ENCODE results near the gene UNC119B.

DNA sequence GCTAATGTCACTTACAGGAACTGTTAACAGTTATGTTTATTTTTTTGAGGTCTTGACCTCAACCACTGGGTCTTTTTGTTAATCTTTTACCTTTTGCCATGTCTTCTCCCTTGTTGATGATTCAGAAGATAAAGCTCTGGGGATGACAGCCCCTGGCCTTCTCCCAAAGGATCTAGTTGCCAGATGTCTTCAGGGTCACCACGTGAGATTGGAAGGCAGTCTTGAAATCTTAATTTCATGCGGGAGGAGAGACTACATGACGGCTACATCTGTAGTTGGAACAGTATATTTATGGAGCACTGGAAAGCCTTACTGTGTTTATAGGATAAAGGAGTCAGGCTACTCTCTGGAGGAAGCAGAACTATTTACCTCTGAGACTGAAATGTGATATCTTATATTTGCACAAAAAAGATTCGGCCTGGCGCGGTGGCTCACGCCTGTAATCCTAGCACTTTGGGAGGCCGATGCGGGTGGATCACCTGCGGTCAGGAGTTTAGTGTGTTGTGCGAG is 17.7 kb upstream of the UNC119B start:
- TF ChIP-seq, protein P1, sequence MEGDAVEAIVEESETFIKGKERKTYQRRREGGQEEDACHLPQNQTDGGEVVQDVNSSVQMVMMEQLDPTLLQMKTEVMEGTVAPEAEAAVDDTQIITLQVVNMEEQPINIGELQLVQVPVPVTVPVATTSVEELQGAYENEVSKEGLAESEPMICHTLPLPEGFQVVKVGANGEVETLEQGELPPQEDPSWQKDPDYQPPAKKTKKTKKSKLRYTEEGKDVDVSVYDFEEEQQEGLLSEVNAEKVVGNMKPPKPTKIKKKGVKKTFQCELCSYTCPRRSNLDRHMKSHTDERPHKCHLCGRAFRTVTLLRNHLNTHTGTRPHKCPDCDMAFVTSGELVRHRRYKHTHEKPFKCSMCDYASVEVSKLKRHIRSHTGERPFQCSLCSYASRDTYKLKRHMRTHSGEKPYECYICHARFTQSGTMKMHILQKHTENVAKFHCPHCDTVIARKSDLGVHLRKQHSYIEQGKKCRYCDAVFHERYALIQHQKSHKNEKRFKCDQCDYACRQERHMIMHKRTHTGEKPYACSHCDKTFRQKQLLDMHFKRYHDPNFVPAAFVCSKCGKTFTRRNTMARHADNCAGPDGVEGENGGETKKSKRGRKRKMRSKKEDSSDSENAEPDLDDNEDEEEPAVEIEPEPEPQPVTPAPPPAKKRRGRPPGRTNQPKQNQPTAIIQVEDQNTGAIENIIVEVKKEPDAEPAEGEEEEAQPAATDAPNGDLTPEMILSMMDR (IDR thresholded peaks at IDR 0.05), result no peak
- TF ChIP-seq POLR2A (IDR thresholded peaks at IDR 0.05), result no peak
